ENCODE measurements around the gene GABRA5.

Gene GABRA5

DNA sequence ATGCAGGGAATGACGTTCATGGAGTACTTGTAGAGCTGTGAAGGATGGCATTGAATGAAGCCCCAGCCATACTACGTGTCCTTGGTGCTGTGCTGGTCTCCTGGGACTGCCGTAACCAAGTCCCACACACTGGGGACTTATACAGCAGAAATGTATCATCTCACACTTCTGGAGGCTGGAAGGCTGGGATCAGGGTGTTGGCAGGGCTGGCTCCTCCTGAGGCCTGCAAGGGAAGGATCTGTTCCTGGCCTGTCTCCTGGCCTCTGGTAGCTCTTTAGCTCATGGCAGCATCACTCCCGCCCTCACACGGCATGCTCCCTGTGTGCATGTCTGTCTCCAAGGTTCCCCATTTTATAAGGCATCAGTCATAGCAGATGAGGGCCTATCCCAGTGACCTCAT lies 74.6 kb downstream of the GABRA5 start:
- no peak for TF ChIP-seq CTCF (IDR thresholded peaks at IDR 0.05; ENCODE audit: unreplicated experiment in 3 of 3)
- Mint-ChIP-seq H3K27ac (no peak overlapping the region), H3K9me3 (no peaks in the 10 kb centered on the region), H3K4me1 (peaks cover 37% of the 10 kb centered on the region), H3K27me3 (ENCODE audit: low read depth) (peaks cover 19% of the 10 kb centered on the region), H3K36me3 (ENCODE audit: low read depth) (no peaks in the 10 kb centered on the region), H3K4me3 (no peak overlapping the region)

- no peaks in the 10 kb centered on the region for H3K36me3 Mint-ChIP-seq (ENCODE audit: low read depth)
- peak overlapping the region in 1 of 3 experiments; percentile 14 for H3K4me3 Mint-ChIP-seq
- H3K4me1 Mint-ChIP-seq: peaks cover 37% of the 10 kb centered on the region
- H3K27ac Mint-ChIP-seq: peak overlapping the region; percentile 82 to 87 (median 85)
- no peak for TF ChIP-seq CTCF (IDR thresholded peaks at IDR 0.05; ENCODE audit: unreplicated experiment in 3 of 3)
- no peaks in the 10 kb centered on the region for H3K9me3 Mint-ChIP-seq
- peaks cover 23% of the 10 kb centered on the region for H3K27me3 Mint-ChIP-seq (ENCODE audit: low read depth)
Observed at GRCh38 chr15:26943866-26944265, 77.0 kb downstream of the GABRA5 start.

GRCh38 chr15:26945046-26945445 lies 78.2 kb downstream of the GABRA5 start:
- peaks cover 37% of the 10 kb centered on the region for H3K4me1 Mint-ChIP-seq
- no peak for TF ChIP-seq CTCF (IDR thresholded peaks at IDR 0.05; ENCODE audit: unreplicated experiment in 3 of 3)
- no peaks in the 10 kb centered on the region for H3K9me3 Mint-ChIP-seq
- H3K27me3 Mint-ChIP-seq (ENCODE audit: low read depth): peaks cover 19% of the 10 kb centered on the region
- H3K27ac Mint-ChIP-seq: peak overlapping the region in 2 of 3 experiments; percentile 82 to 85
- no peak overlapping the region for H3K4me3 Mint-ChIP-seq
- no peaks in the 10 kb centered on the region for H3K36me3 Mint-ChIP-seq (ENCODE audit: low read depth)

GRCh38 chr15:26950001-26950400 lies 83.1 kb downstream of the GABRA5 start:
- Mint-ChIP-seq H3K27ac (no peak overlapping the region), H3K4me3 (no peak overlapping the region), H3K9me3 (peaks cover 20% of the 10 kb centered on the region), H3K36me3 (ENCODE audit: low read depth) (no peaks in the 10 kb centered on the region), H3K4me1 (peaks cover 12% of the 10 kb centered on the region), H3K27me3 (ENCODE audit: low read depth) (peaks cover 16% of the 10 kb centered on the region)
- TF ChIP-seq CTCF (IDR thresholded peaks at IDR 0.05; ENCODE audit: unreplicated experiment in 3 of 3): no peak

GRCh38 chr15:26954403-26954802 lies 87.5 kb downstream of the GABRA5 start:
- peaks cover 4% of the 10 kb centered on the region for H3K27me3 Mint-ChIP-seq (ENCODE audit: low read depth)
- no peak overlapping the region for H3K4me3 Mint-ChIP-seq
- no peaks in the 10 kb centered on the region for H3K4me1 Mint-ChIP-seq

More at GRCh38 chr15:26954403-26954802, 87.5 kb downstream of the GABRA5 start:
- peaks cover 22% of the 10 kb centered on the region for H3K9me3 Mint-ChIP-seq
- TF ChIP-seq CTCF (IDR thresholded peaks at IDR 0.05; ENCODE audit: unreplicated experiment in 3 of 3): no peak
- H3K36me3 Mint-ChIP-seq (ENCODE audit: low read depth): no peaks in the 10 kb centered on the region
- H3K27ac Mint-ChIP-seq: no peak overlapping the region
